ENCODE measurements around the gene ICE1.

- TF ChIP-seq ZNF740 (CRISPR knock-in tag; IDR thresholded peaks at IDR 0.05): no peak
- no peak for TF ChIP-seq ZNF740 (tag; IDR thresholded peaks at IDR 0.05)
- TF ChIP-seq CCNT2 (IDR thresholded peaks at IDR 0.05; ENCODE audit: borderline replicate concordance, extremely low read depth, insufficient read length, low read depth, low read length): no peak
- no peak for TF ChIP-seq CTCF (IDR thresholded peaks at IDR 0.05 in 2 of 3, conservative IDR thresholded peaks at IDR 0.05 in 1 of 3; ENCODE audit: insufficient read depth in 2 of 3, low read depth in 1 of 3, low read length in 3 of 3)
- TF ChIP-seq GMEB1 (CRISPR knock-in tag; IDR thresholded peaks at IDR 0.05): no peak
- no peak for TF ChIP-seq NR4A1 (CRISPR knock-in tag; IDR thresholded peaks at IDR 0.05)
- TF ChIP-seq NR4A1 (tag; IDR thresholded peaks at IDR 0.05): no peak
Measured at GRCh38 chr5:5386329-5386728, 36.1 kb upstream of the ICE1 start.

All from K562 (cell line).